HepG2 (cell line): Measurements from ENCODE around the gene XIAP. TPM values are rescaled to one million over a fixed set of nuclear protein-coding genes. Genes with fewer than 3 reads are reported as not detected.

Experiments used
- ASH2L ChIP-seq: fragments of 300-600, 200-600 bp; sonication (generic); IDR thresholded peaks from 2 replicates; pipeline ENCODE4 v1.7.0; 2017; ENCODE audit warnings: low read depth, mild to moderate bottlenecking, moderate library complexity, mixed read lengths, low read length; ENCODE audit not compliant: insufficient read length
- ELF4 ChIP-seq: sonication (generic); formaldehyde crosslinking; IDR thresholded peaks from 2 replicates; pipeline ENCODE4 v1.5.0; 2020; ENCODE audit warnings: missing genetic modification reagents, mild to moderate bottlenecking, moderate library complexity, borderline replicate concordance
- ERF ChIP-seq: IDR thresholded peaks from 2 replicates; pipeline ENCODE4 v1.6.1; 2018; ENCODE audit warnings: missing biosample characterization, missing genetic modification reagents
- GATA4 ChIP-seq: sonication (generic); IDR thresholded peaks from 2 replicates; pipeline ENCODE4 v1.6.1; 2016; ENCODE audit warnings: antibody characterized with exemption, low read depth, borderline replicate concordance
- GZF1 ChIP-seq: sonication (generic); formaldehyde crosslinking; IDR thresholded peaks from 2 replicates; pipeline ENCODE4 v1.5.1; 2020; ENCODE audit warnings: mild to moderate bottlenecking, missing genetic modification reagents
- KDM4B ChIP-seq: sonication (generic); formaldehyde crosslinking; IDR thresholded peaks from 2 replicates; pipeline ENCODE4 v1.4.0; 2020; ENCODE audit warnings: missing genetic modification reagents
- MYPOP ChIP-seq: sonication (generic); formaldehyde crosslinking; IDR thresholded peaks from 2 replicates; pipeline ENCODE4 v1.8.1; 2023; ENCODE audit warnings: mild to moderate bottlenecking, moderate library complexity, missing genetic modification reagents
- NCOA2 ChIP-seq: sonication (generic); formaldehyde crosslinking; IDR thresholded peaks from 2 replicates; pipeline ENCODE4 v1.8.0; 2022; ENCODE audit warnings: inconsistent platforms
- PCBP1 ChIP-seq: fragments of 200-400 bp; formaldehyde crosslinking; IDR thresholded peaks from 2 replicates; pipeline ENCODE4 v1.6.1; 2017; ENCODE audit warnings: mild to moderate bottlenecking, low read depth, low read length, borderline replicate concordance
- PREB ChIP-seq: sonication (generic); formaldehyde crosslinking; IDR thresholded peaks from 2 replicates; pipeline ENCODE4 v1.4.0; 2020; ENCODE audit warnings: missing genetic modification reagents
- RFX5 ChIP-seq: IDR thresholded peaks from 2 replicates; pipeline ENCODE4 v1.6.1; 2011; ENCODE audit warnings: low read depth, low read length, improper control_type of control experiment
- SRSF9 ChIP-seq: fragments of 200-400 bp; formaldehyde crosslinking; IDR thresholded peaks from 2 replicates; pipeline ENCODE4 v1.6.1; 2018; ENCODE audit warnings: borderline replicate concordance, mild to moderate bottlenecking, low read depth, low read length; ENCODE audit not compliant: insufficient read depth, poor library complexity, severe bottlenecking
- ZNF20 ChIP-seq: sonication (generic); formaldehyde crosslinking; IDR thresholded peaks from 2 replicates; pipeline ENCODE4 v1.4.0; 2020; ENCODE audit warnings: mild to moderate bottlenecking, moderate library complexity, missing genetic modification reagents
- ZNF337 ChIP-seq: sonication (generic); formaldehyde crosslinking; IDR thresholded peaks from 2 replicates; pipeline ENCODE4 v1.5.1; 2020; ENCODE audit warnings: missing genetic modification reagents, low read depth, mild to moderate bottlenecking, borderline replicate concordance
- ZNF362 ChIP-seq: sonication (generic); formaldehyde crosslinking; IDR thresholded peaks from 2 replicates; pipeline ENCODE4 v1.4.0; 2020; ENCODE audit warnings: missing genetic modification reagents, mild to moderate bottlenecking, borderline replicate concordance
- ZNF784 ChIP-seq: sonication (generic); formaldehyde crosslinking; IDR thresholded peaks from 2 replicates; pipeline ENCODE4 v1.5.1; 2020; ENCODE audit warnings: missing genetic modification reagents, mild to moderate bottlenecking, borderline replicate concordance
- ZNF839 ChIP-seq: sonication (generic); formaldehyde crosslinking; IDR thresholded peaks from 2 replicates; pipeline ENCODE4 v1.4.0; 2020; ENCODE audit warnings: missing genetic modification reagents, mild to moderate bottlenecking, borderline replicate concordance
- ZSCAN12 ChIP-seq: sonication (generic); formaldehyde crosslinking; IDR thresholded peaks from 2 replicates; pipeline ENCODE4 v1.9.0; 2021; ENCODE audit warnings: mild to moderate bottlenecking, missing genetic modification reagents
- polyA plus RNA-seq, 8 experiments: library from polyadenylated mRNA; depleted of rRNA in 3 of 8; stranded (reverse) in 7 of 8; unstranded in 1 of 8; fragments of >200 nt; fragmentation: Illumina TruSeq in 4 of 8; extraction: Trizol in 4 of 8; gene quantifications; 2 replicates each; pipeline versions ENCODE4 v1.2.1 to v1.2.3, GENCODE V29; 2011 to 2016; ENCODE audit warnings: low read depth in 4 of 8, missing spikeins in 1 of 8, mixed read lengths in 1 of 8; ENCODE audit not compliant: insufficient read depth in 1 of 8
- total RNA-seq, 5 experiments: library from RNA; depleted of rRNA; stranded (reverse); fragments of >200 nt; fragmentation: Illumina TruSeq; extraction: Trizol; gene quantifications; 2 replicates each; pipeline ENCODE4 v1.2.3, GENCODE V29; 2016; ENCODE audit warnings: low read depth in 1 of 5

Gene XIAP
- total and polyA plus RNA-seq, 2 of the 13 experiments (the other 11 are each of a cell fraction or from before 2014, with no cell fraction given): 12.9 to 29.5 TPM

- no peak for TF ChIP-seq SRSF9
- no peak for TF ChIP-seq ERF (CRISPR knock-in tag)
- TF ChIP-seq GZF1: no peak
- no peak for TF ChIP-seq ZSCAN12 (CRISPR knock-in tag)
- TF ChIP-seq PREB (CRISPR knock-in tag): no peak
- no peak for TF ChIP-seq ZNF839 (CRISPR knock-in tag)
- no peak for TF ChIP-seq NCOA2 (CRISPR knock-in tag)
- no peak for TF ChIP-seq MYPOP (CRISPR knock-in tag)
- TF ChIP-seq ZNF20 (CRISPR knock-in tag): 0 out of 2 replicates have a peak, but pooled peaks have one; percentile 29
- no peak for TF ChIP-seq ZNF362
- no peak for TF ChIP-seq KDM4B (CRISPR knock-in tag)
- no peak for TF ChIP-seq PCBP1
- no peak for TF ChIP-seq RFX5
- TF ChIP-seq ASH2L: peak; percentile 66
- no peak for TF ChIP-seq ELF4 (CRISPR knock-in tag)
- no peak for TF ChIP-seq GATA4
- no peak for TF ChIP-seq ZNF784
- TF ChIP-seq ZNF337 (CRISPR knock-in tag): no peak
- TF ChIP-seq, all 625 proteins: peak for 6
Measured at GRCh38 chrX:123959281-123960063, 99.6 kb downstream of the XIAP start (continued).
